ENCODE measurements around the gene ANKRD49. TPM values are rescaled to one million over a fixed set of nuclear protein-coding genes. Genes with fewer than 3 reads are reported as not detected.
A peak's percentile ranks its signal among the peaks of the same experiment; 100 is the strongest.

Gene ANKRD49
- total and polyA plus RNA-seq, 11 donors = 3.5 to 10.5 (median 5.7) TPM

DNA sequence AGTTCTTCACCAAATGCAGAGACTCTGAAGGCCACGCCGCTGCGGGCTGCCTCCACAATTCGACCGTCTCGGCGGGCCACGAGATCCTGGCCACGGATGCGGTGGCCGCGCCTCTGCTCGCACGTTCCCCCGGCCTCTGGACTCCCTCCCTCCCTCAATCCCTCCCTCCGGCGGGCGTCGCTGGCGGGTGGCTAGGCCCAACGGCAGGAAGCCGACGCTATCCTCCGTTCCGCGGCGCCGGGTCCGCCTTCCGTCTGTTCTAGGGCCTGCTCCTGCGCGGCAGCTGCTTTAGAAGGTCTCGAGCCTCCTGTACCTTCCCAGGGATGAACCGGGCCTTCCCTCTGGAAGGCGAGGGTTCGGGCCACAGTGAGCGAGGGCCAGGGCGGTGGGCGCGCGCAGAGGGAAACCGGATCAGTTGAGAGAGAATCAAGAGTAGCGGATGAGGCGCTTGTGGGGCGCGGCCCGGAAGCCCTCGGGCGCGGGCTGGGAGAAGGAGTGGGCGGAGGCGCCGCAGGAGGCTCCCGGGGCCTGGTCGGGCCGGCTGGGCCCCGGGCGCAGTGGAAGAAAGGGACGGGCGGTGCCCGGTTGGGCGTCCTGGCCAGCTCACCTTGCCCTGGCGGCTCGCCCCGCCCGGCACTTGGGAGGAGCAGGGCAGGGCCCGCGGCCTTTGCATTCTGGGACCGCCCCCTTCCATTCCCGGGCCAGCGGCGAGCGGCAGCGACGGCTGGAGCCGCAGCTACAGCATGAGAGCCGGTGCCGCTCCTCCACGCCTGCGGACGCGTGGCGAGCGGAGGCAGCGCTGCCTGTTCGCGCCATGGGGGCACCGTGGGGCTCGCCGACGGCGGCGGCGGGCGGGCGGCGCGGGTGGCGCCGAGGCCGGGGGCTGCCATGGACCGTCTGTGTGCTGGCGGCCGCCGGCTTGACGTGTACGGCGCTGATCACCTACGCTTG, 50.2 kb downstream of the ANKRD49 start, which contains the start of gene FUT4:
TSS of gene FUT4 (plus strand) at position 227 of the 951 bp plus-strand sequence. CDS start at position 440, 213 bp downstream.
- intact Hi-C loops (cut with DNase I) = no loop called here
- Histone ChIP-seq H3K4me1 (peaks cover 0 to 56% (median 28%) of the 10 kb centered on the region in 12 donors), H3K9me3 (no peaks in the 10 kb centered on the region), H3K27me3 (no peaks in the 10 kb centered on the region), H3K4me3 (peak within 1 kb of the TSS; percentile 41 to 92 (median 77)), H3K27ac (peak within 1 kb of the TSS; percentile 90 to 99 (median 96)), H3K36me3 (peaks cover 0 to 5% (median 0%) of the 10 kb centered on the region in 9 donors)
- TF ChIP-seq, protein P1, sequence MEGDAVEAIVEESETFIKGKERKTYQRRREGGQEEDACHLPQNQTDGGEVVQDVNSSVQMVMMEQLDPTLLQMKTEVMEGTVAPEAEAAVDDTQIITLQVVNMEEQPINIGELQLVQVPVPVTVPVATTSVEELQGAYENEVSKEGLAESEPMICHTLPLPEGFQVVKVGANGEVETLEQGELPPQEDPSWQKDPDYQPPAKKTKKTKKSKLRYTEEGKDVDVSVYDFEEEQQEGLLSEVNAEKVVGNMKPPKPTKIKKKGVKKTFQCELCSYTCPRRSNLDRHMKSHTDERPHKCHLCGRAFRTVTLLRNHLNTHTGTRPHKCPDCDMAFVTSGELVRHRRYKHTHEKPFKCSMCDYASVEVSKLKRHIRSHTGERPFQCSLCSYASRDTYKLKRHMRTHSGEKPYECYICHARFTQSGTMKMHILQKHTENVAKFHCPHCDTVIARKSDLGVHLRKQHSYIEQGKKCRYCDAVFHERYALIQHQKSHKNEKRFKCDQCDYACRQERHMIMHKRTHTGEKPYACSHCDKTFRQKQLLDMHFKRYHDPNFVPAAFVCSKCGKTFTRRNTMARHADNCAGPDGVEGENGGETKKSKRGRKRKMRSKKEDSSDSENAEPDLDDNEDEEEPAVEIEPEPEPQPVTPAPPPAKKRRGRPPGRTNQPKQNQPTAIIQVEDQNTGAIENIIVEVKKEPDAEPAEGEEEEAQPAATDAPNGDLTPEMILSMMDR (IDR thresholded peaks at IDR 0.05) = peak in 2 of 12 donors; percentile 10 to 16
- TF ChIP-seq POLR2A (IDR thresholded peaks at IDR 0.05) = peak in 1 of 2 donors; percentile 43
- DNase-seq (peak; percentile 86 to 94 (median 90)), ATAC-seq (peak; percentile 82 to 95 (median 94))
- WGBS, 4 donors = 1 to 2% (median 1%) methylated on average over 48 to 109 of the region's 109 CpGs

DNA sequence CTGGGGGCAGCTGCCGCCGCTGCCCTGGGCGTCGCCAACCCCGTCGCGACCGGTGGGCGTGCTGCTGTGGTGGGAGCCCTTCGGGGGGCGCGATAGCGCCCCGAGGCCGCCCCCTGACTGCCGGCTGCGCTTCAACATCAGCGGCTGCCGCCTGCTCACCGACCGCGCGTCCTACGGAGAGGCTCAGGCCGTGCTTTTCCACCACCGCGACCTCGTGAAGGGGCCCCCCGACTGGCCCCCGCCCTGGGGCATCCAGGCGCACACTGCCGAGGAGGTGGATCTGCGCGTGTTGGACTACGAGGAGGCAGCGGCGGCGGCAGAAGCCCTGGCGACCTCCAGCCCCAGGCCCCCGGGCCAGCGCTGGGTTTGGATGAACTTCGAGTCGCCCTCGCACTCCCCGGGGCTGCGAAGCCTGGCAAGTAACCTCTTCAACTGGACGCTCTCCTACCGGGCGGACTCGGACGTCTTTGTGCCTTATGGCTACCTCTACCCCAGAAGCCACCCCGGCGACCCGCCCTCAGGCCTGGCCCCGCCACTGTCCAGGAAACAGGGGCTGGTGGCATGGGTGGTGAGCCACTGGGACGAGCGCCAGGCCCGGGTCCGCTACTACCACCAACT, 51.0 kb downstream of the ANKRD49 start:
- intact Hi-C loops (cut with DNase I) = no loop called here
- H3K4me1 ChIP-seq = peaks cover 0 to 63% (median 29%) of the 10 kb centered on the region in 12 donors
- no peaks in the 10 kb centered on the region for H3K9me3 ChIP-seq
- WGBS, 4 donors = 14 to 30% (median 16%) methylated on average over 10 to 59 of the region's 59 CpGs
- peaks cover 0 to 5% (median 0%) of the 10 kb centered on the region in 9 donors for H3K36me3 ChIP-seq
- peak overlapping the region; percentile 41 to 92 (median 77) for H3K4me3 ChIP-seq
- DNase-seq (peak; percentile 16 to 74 (median 26)), ATAC-seq (peak in 2 of 4 donors; percentile 2 to 3)
- TF ChIP-seq, protein P1 (IDR thresholded peaks at IDR 0.05) = peak in 1 of 12 donors; percentile 8
- TF ChIP-seq POLR2A (IDR thresholded peaks at IDR 0.05) = no peak
- no peaks in the 10 kb centered on the region for H3K27me3 ChIP-seq
- peak overlapping the region; percentile 90 to 99 (median 96) for H3K27ac ChIP-seq

DNA sequence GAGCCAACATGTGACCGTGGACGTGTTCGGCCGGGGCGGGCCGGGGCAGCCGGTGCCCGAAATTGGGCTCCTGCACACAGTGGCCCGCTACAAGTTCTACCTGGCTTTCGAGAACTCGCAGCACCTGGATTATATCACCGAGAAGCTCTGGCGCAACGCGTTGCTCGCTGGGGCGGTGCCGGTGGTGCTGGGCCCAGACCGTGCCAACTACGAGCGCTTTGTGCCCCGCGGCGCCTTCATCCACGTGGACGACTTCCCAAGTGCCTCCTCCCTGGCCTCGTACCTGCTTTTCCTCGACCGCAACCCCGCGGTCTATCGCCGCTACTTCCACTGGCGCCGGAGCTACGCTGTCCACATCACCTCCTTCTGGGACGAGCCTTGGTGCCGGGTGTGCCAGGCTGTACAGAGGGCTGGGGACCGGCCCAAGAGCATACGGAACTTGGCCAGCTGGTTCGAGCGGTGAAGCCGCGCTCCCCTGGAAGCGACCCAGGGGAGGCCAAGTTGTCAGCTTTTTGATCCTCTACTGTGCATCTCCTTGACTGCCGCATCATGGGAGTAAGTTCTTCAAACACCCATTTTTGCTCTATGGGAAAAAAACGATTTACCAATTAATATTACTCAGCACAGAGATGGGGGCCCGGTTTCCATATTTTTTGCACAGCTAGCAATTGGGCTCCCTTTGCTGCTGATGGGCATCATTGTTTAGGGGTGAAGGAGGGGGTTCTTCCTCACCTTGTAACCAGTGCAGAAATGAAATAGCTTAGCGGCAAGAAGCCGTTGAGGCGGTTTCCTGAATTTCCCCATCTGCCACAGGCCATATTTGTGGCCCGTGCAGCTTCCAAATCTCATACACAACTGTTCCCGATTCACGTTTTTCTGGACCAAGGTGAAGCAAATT, 51.7 kb downstream of the ANKRD49 start:
- DNase-seq (peak in 4 of 5 donors; percentile 26 to 73 (median 34)), ATAC-seq (no peak)
- H3K36me3 ChIP-seq = peaks cover 0 to 5% (median 0%) of the 10 kb centered on the region in 9 donors
- no peaks in the 10 kb centered on the region for H3K9me3 ChIP-seq
- intact Hi-C loops (cut with DNase I) = no loop called here
- H3K4me1 ChIP-seq = peaks cover 0 to 69% (median 29%) of the 10 kb centered on the region in 12 donors
- peak overlapping the region in 3 of 12 donors; percentile 97 to 99 (median 98) for H3K27ac ChIP-seq
- 70 to 81% (median 75%) methylated on average over 50 to 54 of the region's 54 CpGs for WGBS, 4 donors
- TF ChIP-seq, protein P1 (IDR thresholded peaks at IDR 0.05) = no peak
- TF ChIP-seq POLR2A (IDR thresholded peaks at IDR 0.05) = no peak
- H3K27me3 ChIP-seq = no peaks in the 10 kb centered on the region
- H3K4me3 ChIP-seq = peak overlapping the region; percentile 41 to 92 (median 77)

Measured in heart left ventricle (tissue), 16 donors.